Measurements from ENCODE around the gene ATG3.

The ATG3 gene

GRCh38 chr3:112579232-112579631 is 17.5 kb upstream of the ATG3 start:
- Histone ChIP-seq H4K20me1 (ENCODE audit: insufficient read depth, low read length, poor library complexity, severe bottlenecking) (no peaks in the 10 kb centered on the region), H3K36me3 (ENCODE audit: insufficient read depth, low read length) (peaks cover 37% of the 10 kb centered on the region; the same call in 1 of the 2 replicates), H3F3A (ENCODE audit: low read depth) (no peaks in the 10 kb centered on the region), H3K9me3 (ENCODE audit: insufficient read depth, low read depth, low read length) (no peaks in the 10 kb centered on the region), H3K79me2 (ENCODE audit: insufficient read depth, low read length) (no peaks in the 10 kb centered on the region), H3K27me3 (ENCODE audit: insufficient read depth, low read length, poor library complexity, severe bottlenecking) (no peaks in the 10 kb centered on the region), H2AFZ (ENCODE audit: low read length) (no peak overlapping the region), H3K4me2 (ENCODE audit: low read depth, low read length, poor library complexity, severe bottlenecking) (no peak overlapping the region), H3K9ac (ENCODE audit: low read depth, low read length, poor library complexity, severe bottlenecking) (no peak overlapping the region), H3K4me3 (ENCODE audit: low read length, poor library complexity, severe bottlenecking) (no peak overlapping the region), H3K9me2 (replicated peaks; ENCODE audit: low read depth, low read length) (no peaks in the 10 kb centered on the region), H3K4me1 (ENCODE audit: insufficient read depth, low read length, poor library complexity, severe bottlenecking) (peaks cover 5% of the 10 kb centered on the region)
- TF ChIP-seq CTCF (conservative IDR thresholded peaks at IDR 0.05; ENCODE audit: low read length) (no peak), EZH2phosphoT487 (IDR thresholded peaks at IDR 0.05; ENCODE audit: borderline replicate concordance) (no peak)

GRCh38 chr3:112572701-112573100 is 10.9 kb upstream of the ATG3 start:
- Histone ChIP-seq H3K9ac (ENCODE audit: low read depth, low read length, poor library complexity, severe bottlenecking) (no peak overlapping the region), H3K9me3 (ENCODE audit: insufficient read depth, low read depth, low read length) (no peaks in the 10 kb centered on the region), H3K4me3 (ENCODE audit: low read length, poor library complexity, severe bottlenecking) (no peak overlapping the region), H3K4me2 (ENCODE audit: low read depth, low read length, poor library complexity, severe bottlenecking) (no peak overlapping the region), H3K36me3 (ENCODE audit: insufficient read depth, low read length) (peaks cover 23% of the 10 kb centered on the region; the same call in 1 of the 2 replicates), H3K79me2 (ENCODE audit: insufficient read depth, low read length) (no peaks in the 10 kb centered on the region), H3K9me2 (replicated peaks; ENCODE audit: low read depth, low read length) (no peaks in the 10 kb centered on the region), H3F3A (ENCODE audit: low read depth) (no peaks in the 10 kb centered on the region), H3K27me3 (ENCODE audit: insufficient read depth, low read length, poor library complexity, severe bottlenecking) (no peaks in the 10 kb centered on the region), H3K4me1 (ENCODE audit: insufficient read depth, low read length, poor library complexity, severe bottlenecking) (peaks cover 14% of the 10 kb centered on the region), H2AFZ (ENCODE audit: low read length) (no peak overlapping the region), H4K20me1 (ENCODE audit: insufficient read depth, low read length, poor library complexity, severe bottlenecking) (no peaks in the 10 kb centered on the region)
- TF ChIP-seq EZH2phosphoT487 (IDR thresholded peaks at IDR 0.05; ENCODE audit: borderline replicate concordance): no peak
- TF ChIP-seq CTCF (conservative IDR thresholded peaks at IDR 0.05; ENCODE audit: low read length): no peak

GRCh38 chr3:112569265-112569664 is 7.5 kb upstream of the ATG3 start:
- Histone ChIP-seq H2AFZ (ENCODE audit: low read length) (no peak overlapping the region), H3K9me3 (ENCODE audit: insufficient read depth, low read depth, low read length) (no peaks in the 10 kb centered on the region), H3K36me3 (ENCODE audit: insufficient read depth, low read length) (peaks cover 23% of the 10 kb centered on the region; the same call in 1 of the 2 replicates), H4K20me1 (ENCODE audit: insufficient read depth, low read length, poor library complexity, severe bottlenecking) (no peaks in the 10 kb centered on the region), H3K4me3 (ENCODE audit: low read length, poor library complexity, severe bottlenecking) (peak overlapping the region; percentile 57), H3K4me1 (ENCODE audit: insufficient read depth, low read length, poor library complexity, severe bottlenecking) (peaks cover 9% of the 10 kb centered on the region), H3K9ac (ENCODE audit: low read depth, low read length, poor library complexity, severe bottlenecking) (peak overlapping the region; percentile 47), H3F3A (ENCODE audit: low read depth) (no peaks in the 10 kb centered on the region), H3K27me3 (ENCODE audit: insufficient read depth, low read length, poor library complexity, severe bottlenecking) (no peaks in the 10 kb centered on the region), H3K4me2 (ENCODE audit: low read depth, low read length, poor library complexity, severe bottlenecking) (peak overlapping the region; percentile 69), H3K79me2 (ENCODE audit: insufficient read depth, low read length) (no peaks in the 10 kb centered on the region), H3K9me2 (replicated peaks; ENCODE audit: low read depth, low read length) (no peaks in the 10 kb centered on the region)
- TF ChIP-seq EZH2phosphoT487 (IDR thresholded peaks at IDR 0.05; ENCODE audit: borderline replicate concordance): no peak

- H3F3A ChIP-seq (ENCODE audit: low read depth): no peaks in the 10 kb centered on the region
- H2AFZ ChIP-seq (ENCODE audit: low read length): no peak overlapping the region
- peaks cover 16% of the 10 kb centered on the region; the same call in 1 of the 2 replicates for H3K36me3 ChIP-seq (ENCODE audit: insufficient read depth, low read length)
- no peaks in the 10 kb centered on the region for H3K27me3 ChIP-seq (ENCODE audit: insufficient read depth, low read length, poor library complexity, severe bottlenecking)
- H3K9ac ChIP-seq (ENCODE audit: low read depth, low read length, poor library complexity, severe bottlenecking): peak overlapping the region; percentile 47
- H4K20me1 ChIP-seq (ENCODE audit: insufficient read depth, low read length, poor library complexity, severe bottlenecking): peaks cover 2% of the 10 kb centered on the region
- no peaks in the 10 kb centered on the region for H3K9me3 ChIP-seq (ENCODE audit: insufficient read depth, low read depth, low read length)
- peak overlapping the region; percentile 69 for H3K4me2 ChIP-seq (ENCODE audit: low read depth, low read length, poor library complexity, severe bottlenecking)
- peaks cover 11% of the 10 kb centered on the region for H3K4me1 ChIP-seq (ENCODE audit: insufficient read depth, low read length, poor library complexity, severe bottlenecking)
- H3K79me2 ChIP-seq (ENCODE audit: insufficient read depth, low read length): peaks cover under 1% of the 10 kb centered on the region; the same call in 1 of the 2 replicates
- H3K9me2 ChIP-seq (replicated peaks; ENCODE audit: low read depth, low read length): no peaks in the 10 kb centered on the region
- H3K4me3 ChIP-seq (ENCODE audit: low read length, poor library complexity, severe bottlenecking): no peak overlapping the region
- TF ChIP-seq CTCF (conservative IDR thresholded peaks at IDR 0.05; ENCODE audit: low read length) (no peak), EZH2phosphoT487 (IDR thresholded peaks at IDR 0.05; ENCODE audit: borderline replicate concordance) (no peak)
These were observed 6.9 kb upstream of the ATG3 start for GRCh38 chr3:112568642-112569041.

Data from Loucy (cell line).